Neural progenitor cell (in vitro differentiated cells): ENCODE results near the gene GTF2IRD2.
"Not testable (repeated sequence)": the region's sequence is repeated elsewhere in the genome, so short reads cannot be mapped to it uniquely, and the experiment has no call there.

Experiments used
- CTCF ChIP-seq: fragments of 200-600 bp; sonication (generic); IDR thresholded peaks from 2 replicates; pipeline ENCODE4 v1.5.1; 2017; ENCODE audit warnings: antibody characterized with exemption, mild to moderate bottlenecking
- EZH2 ChIP-seq: fragments of 200-600 bp; sonication (generic); IDR thresholded peaks from 2 replicates; pipeline ENCODE4 v1.6.1; 2017; ENCODE audit warnings: antibody characterized with exemption, mild to moderate bottlenecking, moderate library complexity
- EZH2phosphoT487 ChIP-seq: fragments of 200-600 bp; sonication (generic); IDR thresholded peaks from 2 replicates; pipeline ENCODE4 v1.6.1; 2017; ENCODE audit warnings: antibody characterized with exemption

- TF ChIP-seq EZH2phosphoT487, CTCF, EZH2: not testable (repeated sequence)
These were observed 21.1 kb upstream of the GTF2IRD2 start for GRCh38 chr7:74872542-74872941.
